ENCODE results near the gene COX7A1. TPM values are rescaled to one million over a fixed set of nuclear protein-coding genes. Genes with fewer than 3 reads are reported as not detected.

The COX7A1 gene
- total RNA-seq, 1 experiment from 2014 or later = 0.70 TPM

Other genes starting within 250 kb of the COX7A1 start
- gene HCST, start 249.9 kb downstream of the COX7A1 start, total RNA-seq (2021) = 1.8 to 1.9 TPM (median 1.8 TPM) in 3 replicates
- 0.34 to 0.55 TPM (median 0.46 TPM) in 3 replicates for gene TYROBP, start 244.2 kb downstream of the COX7A1 start, total RNA-seq (2021)
- 20.6 to 26.4 TPM (median 24.8 TPM) in 3 replicates for gene LRFN3, start 216.1 kb downstream of the COX7A1 start, total RNA-seq (2021)
- 19.5 to 20.8 TPM (median 20.4 TPM) in 3 replicates for gene SDHAF1, start 157.3 kb downstream of the COX7A1 start, total RNA-seq (2021)
- gene SYNE4, start 143.6 kb downstream of the COX7A1 start, total RNA-seq (2021) = 17.6 to 28.5 TPM (median 27.9 TPM) in 3 replicates
- gene ALKBH6, start 138.2 kb downstream of the COX7A1 start, total RNA-seq (2021) = 28.1 to 35.1 TPM (median 31.9 TPM) in 3 replicates
- gene CLIP3, start 119.6 kb downstream of the COX7A1 start, total RNA-seq (2021) = 16.2 to 19.4 TPM (median 17.9 TPM) in 3 replicates
- gene THAP8, start 98.2 kb downstream of the COX7A1 start, total RNA-seq (2021) = 6.6 to 10.7 TPM (median 6.9 TPM) in 3 replicates
- gene WDR62, start 97.5 kb downstream of the COX7A1 start, total RNA-seq (2021) = 30.9 to 40.0 TPM (median 30.9 TPM) in 3 replicates
- not detected in 3 replicates for gene OVOL3, start 41.3 kb downstream of the COX7A1 start, total RNA-seq (2021)
- gene POLR2I, start 37.6 kb downstream of the COX7A1 start, total RNA-seq (2021) = 161 to 177 TPM (median 165 TPM) in 3 replicates
- gene TBCB, start 37.0 kb downstream of the COX7A1 start, total RNA-seq (2021) = 170 to 187 TPM (median 182 TPM) in 3 replicates
- gene CAPNS1, start 12.4 kb downstream of the COX7A1 start, total RNA-seq (2021) = 332 to 358 TPM (median 344 TPM) in 3 replicates
- gene ZNF565, start 62.2 kb upstream of the COX7A1 start, total RNA-seq (2021) = 2.5 to 3.0 TPM (median 2.8 TPM) in 3 replicates
- gene ZNF146, start 62.7 kb upstream of the COX7A1 start, total RNA-seq (2021) = 122 to 128 TPM (median 124 TPM) in 3 replicates
- 7.9 to 9.6 TPM (median 8.5 TPM) in 3 replicates for gene ZFP14, start 226.8 kb upstream of the COX7A1 start, total RNA-seq (2021)